Measurements from ENCODE around the gene CLCNKB.

Gene CLCNKB

DNA sequence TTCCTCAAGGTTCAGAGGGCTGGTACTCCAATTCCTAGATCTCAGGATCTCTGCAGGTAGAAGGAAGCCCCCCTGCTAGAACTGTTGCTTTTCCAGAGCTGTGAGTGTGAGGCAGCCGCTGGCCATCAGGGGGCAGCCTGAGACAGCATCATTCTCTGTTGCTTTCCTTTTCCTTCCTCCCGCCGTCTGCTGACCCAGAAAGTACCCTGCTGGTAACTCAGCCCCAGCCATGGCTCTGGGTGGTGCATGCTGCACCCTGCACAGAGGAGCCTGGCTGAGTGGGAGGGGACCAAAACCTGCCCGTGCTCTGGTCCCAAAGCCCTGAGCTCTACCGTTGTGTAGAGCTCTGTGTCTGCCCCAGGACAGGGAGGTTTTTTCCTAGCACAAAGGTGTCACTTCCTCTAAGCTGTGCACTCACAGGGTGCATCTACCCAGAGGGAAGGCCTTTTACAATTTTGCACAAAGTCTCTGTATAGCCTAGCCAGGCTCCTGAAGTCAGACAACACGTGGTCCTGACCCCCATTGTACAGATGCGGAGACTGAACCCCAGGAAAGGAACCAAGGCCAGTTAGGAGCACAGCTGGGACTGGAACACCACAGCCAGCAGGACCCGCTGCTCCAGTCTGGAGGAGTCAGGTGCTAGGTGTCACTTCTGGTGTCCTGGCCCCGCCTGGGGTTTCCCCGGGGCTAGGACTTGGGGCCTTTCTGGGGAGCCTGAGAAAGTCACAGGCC is 35.5 kb downstream of the CLCNKB start (continued):
- TF ChIP-seq, protein P1, sequence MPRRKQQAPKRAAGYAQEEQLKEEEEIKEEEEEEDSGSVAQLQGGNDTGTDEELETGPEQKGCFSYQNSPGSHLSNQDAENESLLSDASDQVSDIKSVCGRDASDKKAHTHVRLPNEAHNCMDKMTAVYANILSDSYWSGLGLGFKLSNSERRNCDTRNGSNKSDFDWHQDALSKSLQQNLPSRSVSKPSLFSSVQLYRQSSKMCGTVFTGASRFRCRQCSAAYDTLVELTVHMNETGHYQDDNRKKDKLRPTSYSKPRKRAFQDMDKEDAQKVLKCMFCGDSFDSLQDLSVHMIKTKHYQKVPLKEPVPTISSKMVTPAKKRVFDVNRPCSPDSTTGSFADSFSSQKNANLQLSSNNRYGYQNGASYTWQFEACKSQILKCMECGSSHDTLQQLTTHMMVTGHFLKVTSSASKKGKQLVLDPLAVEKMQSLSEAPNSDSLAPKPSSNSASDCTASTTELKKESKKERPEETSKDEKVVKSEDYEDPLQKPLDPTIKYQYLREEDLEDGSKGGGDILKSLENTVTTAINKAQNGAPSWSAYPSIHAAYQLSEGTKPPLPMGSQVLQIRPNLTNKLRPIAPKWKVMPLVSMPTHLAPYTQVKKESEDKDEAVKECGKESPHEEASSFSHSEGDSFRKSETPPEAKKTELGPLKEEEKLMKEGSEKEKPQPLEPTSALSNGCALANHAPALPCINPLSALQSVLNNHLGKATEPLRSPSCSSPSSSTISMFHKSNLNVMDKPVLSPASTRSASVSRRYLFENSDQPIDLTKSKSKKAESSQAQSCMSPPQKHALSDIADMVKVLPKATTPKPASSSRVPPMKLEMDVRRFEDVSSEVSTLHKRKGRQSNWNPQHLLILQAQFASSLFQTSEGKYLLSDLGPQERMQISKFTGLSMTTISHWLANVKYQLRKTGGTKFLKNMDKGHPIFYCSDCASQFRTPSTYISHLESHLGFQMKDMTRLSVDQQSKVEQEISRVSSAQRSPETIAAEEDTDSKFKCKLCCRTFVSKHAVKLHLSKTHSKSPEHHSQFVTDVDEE (CRISPR knock-in tag; IDR thresholded peaks at IDR 0.05), result no peak
- TF ChIP-seq BACH2 (CRISPR knock-in tag; IDR thresholded peaks at IDR 0.05; ENCODE audit: borderline replicate concordance), result no peak
- TF ChIP-seq PPARA (CRISPR knock-in tag; IDR thresholded peaks at IDR 0.05; ENCODE audit: borderline replicate concordance), result no peak

DNA sequence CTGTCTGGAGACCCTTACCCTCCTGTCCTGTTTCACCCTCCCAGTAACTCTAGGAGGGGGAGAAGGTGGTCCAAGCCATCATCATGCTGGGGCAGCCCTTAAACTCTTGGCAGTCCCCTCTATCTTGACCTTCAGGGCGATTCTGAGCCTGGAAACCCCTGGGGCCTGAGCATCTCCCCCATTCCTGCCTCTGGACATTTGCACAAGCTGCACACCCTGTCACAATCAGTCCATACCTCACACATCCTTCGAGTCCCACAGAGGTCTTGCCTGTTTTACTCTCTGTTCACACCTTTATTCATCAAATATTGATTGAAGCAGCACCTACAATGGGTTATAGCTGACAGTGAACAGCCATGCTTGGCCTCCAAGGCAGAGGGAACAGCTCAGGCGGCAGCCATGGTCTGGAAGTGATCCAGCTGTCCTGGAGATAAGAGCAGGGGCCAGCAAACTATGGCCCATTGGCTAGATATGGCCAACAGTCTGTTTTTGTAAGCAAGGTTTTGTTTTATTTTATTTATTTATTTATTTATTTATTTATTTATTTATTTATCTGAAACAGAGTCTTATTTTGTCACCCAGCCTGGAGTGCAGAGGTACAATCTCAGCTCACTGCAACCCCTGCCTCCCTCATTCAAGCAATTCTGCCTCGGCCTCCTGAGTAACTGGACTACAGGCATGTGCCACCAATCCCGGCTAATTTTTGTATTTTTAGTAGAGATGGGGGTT is 37.0 kb downstream of the CLCNKB start:
- no peak for ATAC-seq
- TF ChIP-seq GLIS3 (CRISPR knock-in tag; IDR thresholded peaks at IDR 0.05), result no peak
- no peak for TF ChIP-seq OSR1 (CRISPR knock-in tag; IDR thresholded peaks at IDR 0.05)
- TF ChIP-seq, protein P2, sequence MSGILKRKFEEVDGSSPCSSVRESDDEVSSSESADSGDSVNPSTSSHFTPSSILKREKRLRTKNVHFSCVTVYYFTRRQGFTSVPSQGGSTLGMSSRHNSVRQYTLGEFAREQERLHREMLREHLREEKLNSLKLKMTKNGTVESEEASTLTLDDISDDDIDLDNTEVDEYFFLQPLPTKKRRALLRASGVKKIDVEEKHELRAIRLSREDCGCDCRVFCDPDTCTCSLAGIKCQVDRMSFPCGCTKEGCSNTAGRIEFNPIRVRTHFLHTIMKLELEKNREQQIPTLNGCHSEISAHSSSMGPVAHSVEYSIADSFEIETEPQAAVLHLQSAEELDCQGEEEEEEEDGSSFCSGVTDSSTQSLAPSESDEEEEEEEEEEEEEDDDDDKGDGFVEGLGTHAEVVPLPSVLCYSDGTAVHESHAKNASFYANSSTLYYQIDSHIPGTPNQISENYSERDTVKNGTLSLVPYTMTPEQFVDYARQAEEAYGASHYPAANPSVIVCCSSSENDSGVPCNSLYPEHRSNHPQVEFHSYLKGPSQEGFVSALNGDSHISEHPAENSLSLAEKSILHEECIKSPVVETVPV (CRISPR knock-in tag; IDR thresholded peaks at IDR 0.05), result no peak
- no peak for TF ChIP-seq ESRRG (CRISPR knock-in tag; IDR thresholded peaks at IDR 0.05)
- no peak for TF ChIP-seq ZNF565 (CRISPR knock-in tag; conservative IDR thresholded peaks at IDR 0.05; ENCODE audit: low read depth)
- TF ChIP-seq CSDC2 (CRISPR knock-in tag; IDR thresholded peaks at IDR 0.05), result no peak
- no peak for TF ChIP-seq RARB (CRISPR knock-in tag; IDR thresholded peaks at IDR 0.05)

DNA sequence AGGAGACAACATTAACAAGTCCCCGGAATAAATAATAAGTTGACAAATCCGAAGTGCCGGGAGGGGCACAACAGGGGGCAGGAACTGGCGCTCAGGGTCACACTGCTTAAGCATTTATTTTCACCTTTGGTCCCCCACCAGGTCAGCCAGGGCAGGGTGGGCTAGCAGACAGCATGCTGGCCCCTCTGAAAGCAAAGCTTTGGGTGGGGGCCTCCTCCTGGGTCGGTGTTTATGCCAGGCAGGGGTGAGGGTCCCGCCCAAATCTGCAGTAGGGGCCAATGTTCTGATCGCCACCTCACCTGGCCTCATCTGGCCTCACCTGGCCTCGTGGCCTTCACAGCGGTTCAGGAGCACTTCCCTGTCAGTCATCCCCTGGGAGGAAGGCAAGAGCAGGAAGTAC is 38.1 kb downstream of the CLCNKB start:
- TF ChIP-seq RARB (CRISPR knock-in tag; IDR thresholded peaks at IDR 0.05), result no peak
- TF ChIP-seq ZNF8 (CRISPR knock-in tag; IDR thresholded peaks at IDR 0.05), result no peak
- TF ChIP-seq ZFP3 (CRISPR knock-in tag; IDR thresholded peaks at IDR 0.05), result no peak
- TF ChIP-seq, protein P3, sequence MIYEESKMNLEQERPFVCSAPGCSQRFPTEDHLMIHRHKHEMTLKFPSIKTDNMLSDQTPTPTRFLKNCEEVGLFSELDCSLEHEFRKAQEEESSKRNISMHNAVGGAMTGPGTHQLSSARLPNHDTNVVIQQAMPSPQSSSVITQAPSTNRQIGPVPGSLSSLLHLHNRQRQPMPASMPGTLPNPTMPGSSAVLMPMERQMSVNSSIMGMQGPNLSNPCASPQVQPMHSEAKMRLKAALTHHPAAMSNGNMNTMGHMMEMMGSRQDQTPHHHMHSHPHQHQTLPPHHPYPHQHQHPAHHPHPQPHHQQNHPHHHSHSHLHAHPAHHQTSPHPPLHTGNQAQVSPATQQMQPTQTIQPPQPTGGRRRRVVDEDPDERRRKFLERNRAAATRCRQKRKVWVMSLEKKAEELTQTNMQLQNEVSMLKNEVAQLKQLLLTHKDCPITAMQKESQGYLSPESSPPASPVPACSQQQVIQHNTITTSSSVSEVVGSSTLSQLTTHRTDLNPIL (CRISPR knock-in tag; IDR thresholded peaks at IDR 0.05; ENCODE audit: low read depth), result no peak
- no peak for TF ChIP-seq TCF4 (CRISPR knock-in tag; IDR thresholded peaks at IDR 0.05; ENCODE audit: borderline replicate concordance)
- no peak for TF ChIP-seq SNAI2 (CRISPR knock-in tag; IDR thresholded peaks at IDR 0.05)
- no peak for TF ChIP-seq ZFP30 (CRISPR knock-in tag; IDR thresholded peaks at IDR 0.05)
- no peak for TF ChIP-seq ZNF565 (CRISPR knock-in tag; conservative IDR thresholded peaks at IDR 0.05; ENCODE audit: low read depth)
- TF ChIP-seq GLIS3 (CRISPR knock-in tag; IDR thresholded peaks at IDR 0.05), result no peak
- TF ChIP-seq, protein P4, sequence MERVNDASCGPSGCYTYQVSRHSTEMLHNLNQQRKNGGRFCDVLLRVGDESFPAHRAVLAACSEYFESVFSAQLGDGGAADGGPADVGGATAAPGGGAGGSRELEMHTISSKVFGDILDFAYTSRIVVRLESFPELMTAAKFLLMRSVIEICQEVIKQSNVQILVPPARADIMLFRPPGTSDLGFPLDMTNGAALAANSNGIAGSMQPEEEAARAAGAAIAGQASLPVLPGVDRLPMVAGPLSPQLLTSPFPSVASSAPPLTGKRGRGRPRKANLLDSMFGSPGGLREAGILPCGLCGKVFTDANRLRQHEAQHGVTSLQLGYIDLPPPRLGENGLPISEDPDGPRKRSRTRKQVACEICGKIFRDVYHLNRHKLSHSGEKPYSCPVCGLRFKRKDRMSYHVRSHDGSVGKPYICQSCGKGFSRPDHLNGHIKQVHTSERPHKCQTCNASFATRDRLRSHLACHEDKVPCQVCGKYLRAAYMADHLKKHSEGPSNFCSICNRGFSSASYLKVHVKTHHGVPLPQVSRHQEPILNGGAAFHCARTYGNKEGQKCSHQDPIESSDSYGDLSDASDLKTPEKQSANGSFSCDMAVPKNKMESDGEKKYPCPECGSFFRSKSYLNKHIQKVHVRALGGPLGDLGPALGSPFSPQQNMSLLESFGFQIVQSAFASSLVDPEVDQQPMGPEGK (CRISPR knock-in tag; IDR thresholded peaks at IDR 0.05; ENCODE audit: borderline replicate concordance), result no peak
- TF ChIP-seq ZNF70 (CRISPR knock-in tag; IDR thresholded peaks at IDR 0.05), result no peak
- no peak for TF ChIP-seq TOX (CRISPR knock-in tag; IDR thresholded peaks at IDR 0.05; ENCODE audit: borderline replicate concordance)
- no peak for TF ChIP-seq BACH2 (CRISPR knock-in tag; IDR thresholded peaks at IDR 0.05; ENCODE audit: borderline replicate concordance)
- no peak for TF ChIP-seq ESRRG (CRISPR knock-in tag; IDR thresholded peaks at IDR 0.05)
- TF ChIP-seq ZC3H10 (CRISPR knock-in tag; IDR thresholded peaks at IDR 0.05), result no peak
- TF ChIP-seq ARNTL (CRISPR knock-in tag; IDR thresholded peaks at IDR 0.05; ENCODE audit: borderline replicate concordance, low read depth), result no peak
- ATAC-seq, result no peak
